Epithelial cell of esophagus (primary cell): ENCODE results near the gene RNMT.
"Not testable (repeated sequence)": the region's sequence is repeated elsewhere in the genome, so short reads cannot be mapped to it uniquely, and the experiment has no call there.

Experiments
- DNase-seq: peaks from one replicate; pipeline ENCODE4 v3.0.0; 2010; ENCODE audit warnings: low read depth
- H3K4me3 ChIP-seq: 2 replicates; pipeline ENCODE4 v1.5.1; 2011; ENCODE audit warnings: mild to moderate bottlenecking, low read length, control low read depth
- TF ChIP-seq, protein P1 (sequence below): IDR thresholded peaks from 2 replicates; pipeline ENCODE4 v1.5.1; 2011; ENCODE audit warnings: low read depth, mild to moderate bottlenecking, low read length, control low read depth, inconsistent platforms; ENCODE audit not compliant: insufficient read depth; ENCODE audit errors: missing control alignments

The RNMT gene

DNA sequence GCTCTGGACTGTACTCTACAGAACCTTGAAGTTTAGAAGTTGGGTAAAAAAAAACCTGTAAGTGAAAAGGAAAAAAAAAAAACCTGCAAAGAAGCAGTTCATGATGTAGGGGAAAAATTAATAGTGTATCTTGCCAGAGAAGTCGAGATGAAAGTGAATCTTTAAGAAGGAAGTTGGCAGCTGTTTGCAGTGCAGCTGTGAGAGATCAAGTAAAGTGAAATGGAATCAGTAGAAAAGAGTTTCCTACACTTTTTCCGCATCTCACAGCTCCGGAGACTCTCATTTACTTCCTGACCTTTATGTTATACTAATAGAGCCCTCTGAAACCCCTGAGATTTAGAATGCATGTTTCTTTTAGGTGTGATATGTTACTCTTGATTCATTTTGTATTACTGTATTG lies 19.2 kb downstream of the RNMT start:
- DNase-seq = no peak

DNA sequence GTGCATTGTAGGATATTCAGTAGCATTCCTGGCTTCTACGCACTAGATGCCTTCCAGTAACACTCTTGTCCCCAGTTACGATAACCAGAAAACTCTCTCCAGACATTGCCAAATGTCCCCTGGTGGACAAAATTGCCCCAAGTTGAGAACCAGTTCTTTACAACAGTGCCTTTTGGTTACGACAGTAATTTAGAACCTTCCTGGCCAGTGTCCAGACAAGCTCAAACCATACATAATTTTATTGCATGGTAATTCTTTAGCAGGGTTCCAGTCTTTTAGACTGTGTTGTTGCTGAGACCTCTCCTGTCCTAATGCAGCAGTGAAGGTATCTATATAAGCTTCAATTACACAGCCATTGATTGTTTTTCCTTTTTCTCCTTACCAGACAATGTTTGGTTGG lies 20.2 kb downstream of the RNMT start:
- no peak for DNase-seq
- TF ChIP-seq, protein P1, sequence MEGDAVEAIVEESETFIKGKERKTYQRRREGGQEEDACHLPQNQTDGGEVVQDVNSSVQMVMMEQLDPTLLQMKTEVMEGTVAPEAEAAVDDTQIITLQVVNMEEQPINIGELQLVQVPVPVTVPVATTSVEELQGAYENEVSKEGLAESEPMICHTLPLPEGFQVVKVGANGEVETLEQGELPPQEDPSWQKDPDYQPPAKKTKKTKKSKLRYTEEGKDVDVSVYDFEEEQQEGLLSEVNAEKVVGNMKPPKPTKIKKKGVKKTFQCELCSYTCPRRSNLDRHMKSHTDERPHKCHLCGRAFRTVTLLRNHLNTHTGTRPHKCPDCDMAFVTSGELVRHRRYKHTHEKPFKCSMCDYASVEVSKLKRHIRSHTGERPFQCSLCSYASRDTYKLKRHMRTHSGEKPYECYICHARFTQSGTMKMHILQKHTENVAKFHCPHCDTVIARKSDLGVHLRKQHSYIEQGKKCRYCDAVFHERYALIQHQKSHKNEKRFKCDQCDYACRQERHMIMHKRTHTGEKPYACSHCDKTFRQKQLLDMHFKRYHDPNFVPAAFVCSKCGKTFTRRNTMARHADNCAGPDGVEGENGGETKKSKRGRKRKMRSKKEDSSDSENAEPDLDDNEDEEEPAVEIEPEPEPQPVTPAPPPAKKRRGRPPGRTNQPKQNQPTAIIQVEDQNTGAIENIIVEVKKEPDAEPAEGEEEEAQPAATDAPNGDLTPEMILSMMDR = no peak
- no peak overlapping the region for H3K4me3 ChIP-seq

More for the DNA sequence above, 19.2 kb downstream of the RNMT start:
- no peak overlapping the region for H3K4me3 ChIP-seq
- TF ChIP-seq, protein P1 = no peak

DNA sequence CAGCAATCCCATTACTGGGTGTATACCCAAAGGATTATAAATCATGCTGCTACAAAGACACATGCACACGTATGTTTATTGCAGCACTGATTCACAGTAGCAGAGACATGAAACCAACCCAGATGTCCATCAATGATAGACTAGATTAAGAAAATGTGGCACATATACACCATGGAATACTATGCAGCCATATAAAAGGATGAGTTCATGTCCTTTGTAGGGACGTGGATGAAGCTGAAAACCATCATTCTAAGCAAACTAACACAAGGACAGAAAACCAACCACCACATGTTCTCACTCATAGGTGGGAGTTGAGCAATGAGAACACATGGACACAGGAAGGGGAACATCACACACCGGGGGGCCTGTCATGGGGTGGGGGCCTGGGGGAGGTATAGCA lies 25.1 kb downstream of the RNMT start:
- not testable (repeated sequence) for DNase-seq, H3K4me3 ChIP-seq

DNA sequence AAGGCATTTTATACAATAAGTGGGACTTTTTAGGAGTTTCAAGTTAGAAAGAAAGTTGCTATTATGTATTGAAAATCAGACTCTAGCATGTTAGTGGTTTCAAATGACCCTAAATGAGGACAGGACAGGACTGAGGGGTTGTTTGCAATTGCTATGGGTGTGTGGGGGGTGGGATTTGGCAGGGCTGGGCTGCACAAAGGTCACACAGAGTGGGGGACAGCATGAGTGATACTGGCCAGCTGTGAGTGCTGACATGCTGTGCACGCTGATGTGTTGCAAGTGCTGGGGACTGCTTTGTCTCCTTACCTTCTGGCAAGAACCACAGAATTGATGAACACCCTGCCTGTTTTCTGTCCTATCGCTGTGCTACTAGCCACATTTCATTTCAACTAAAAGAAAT lies 29.8 kb downstream of the RNMT start:
- DNase-seq = no peak
- no peak overlapping the region for H3K4me3 ChIP-seq
- TF ChIP-seq, protein P1 = no peak

DNA sequence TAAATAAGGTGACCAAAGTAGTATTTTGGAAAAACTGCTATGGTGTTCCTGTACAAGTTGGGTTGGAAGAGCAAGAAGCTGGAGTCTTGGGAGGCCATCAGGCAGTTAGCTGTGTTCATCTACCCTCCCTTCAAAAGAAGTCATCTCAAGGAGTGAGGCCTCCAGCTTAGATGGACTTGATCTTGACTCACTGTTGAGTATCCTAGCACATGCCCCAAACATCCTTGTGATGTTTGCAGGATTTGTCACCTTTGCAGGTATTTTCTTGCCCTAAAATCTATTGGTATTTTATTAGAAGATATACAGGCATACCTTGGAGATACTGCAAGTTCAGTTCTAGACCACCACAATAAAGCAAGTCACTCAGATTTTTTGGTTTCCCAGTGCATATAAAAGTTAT lies 30.2 kb downstream of the RNMT start:
- TF ChIP-seq, protein P1 = no peak
- no peak overlapping the region for H3K4me3 ChIP-seq
- DNase-seq = peak; percentile 42

DNA sequence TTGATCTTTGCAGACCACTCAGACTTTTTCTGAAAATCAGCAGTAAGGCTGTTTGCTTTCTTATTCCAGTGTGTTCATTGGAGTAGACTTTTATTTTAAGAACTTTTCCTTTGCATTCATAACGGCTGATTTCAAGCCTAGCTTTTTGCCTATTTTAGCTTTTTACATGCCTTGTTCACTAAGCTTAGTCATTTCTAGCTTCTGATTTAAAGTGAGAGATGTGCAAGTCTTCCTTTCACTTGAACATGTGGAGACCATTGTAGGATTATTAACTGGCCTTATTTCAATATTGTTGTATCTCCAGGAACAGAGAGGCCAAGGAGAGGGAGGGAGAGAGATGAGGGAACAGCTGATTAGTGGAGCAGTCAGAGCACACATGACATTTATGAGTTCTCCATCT lies 32.1 kb downstream of the RNMT start:
- no peak overlapping the region for H3K4me3 ChIP-seq
- no peak for DNase-seq
- TF ChIP-seq, protein P1 = no peak

DNA sequence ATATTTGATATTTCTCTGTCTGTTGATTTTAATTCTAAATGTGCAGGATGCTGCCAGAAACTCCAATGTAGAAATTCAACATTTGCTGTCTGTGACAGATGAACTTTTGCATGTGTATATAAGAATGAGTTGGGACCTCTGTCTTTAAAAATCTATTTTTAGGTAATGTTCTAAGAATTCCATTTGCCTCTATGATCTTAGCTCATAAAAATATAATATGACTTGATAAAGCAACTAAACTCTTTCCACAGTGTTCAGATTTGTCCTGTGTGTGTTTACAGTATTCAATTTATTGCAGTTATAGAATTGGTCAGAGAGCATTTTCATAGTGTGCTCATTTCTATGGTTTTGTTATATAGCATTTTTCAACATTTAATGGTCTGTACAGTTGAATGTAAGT lies 33.6 kb downstream of the RNMT start:
- TF ChIP-seq, protein P1 = no peak
- H3K4me3 ChIP-seq = no peak overlapping the region
- DNase-seq = no peak

DNA sequence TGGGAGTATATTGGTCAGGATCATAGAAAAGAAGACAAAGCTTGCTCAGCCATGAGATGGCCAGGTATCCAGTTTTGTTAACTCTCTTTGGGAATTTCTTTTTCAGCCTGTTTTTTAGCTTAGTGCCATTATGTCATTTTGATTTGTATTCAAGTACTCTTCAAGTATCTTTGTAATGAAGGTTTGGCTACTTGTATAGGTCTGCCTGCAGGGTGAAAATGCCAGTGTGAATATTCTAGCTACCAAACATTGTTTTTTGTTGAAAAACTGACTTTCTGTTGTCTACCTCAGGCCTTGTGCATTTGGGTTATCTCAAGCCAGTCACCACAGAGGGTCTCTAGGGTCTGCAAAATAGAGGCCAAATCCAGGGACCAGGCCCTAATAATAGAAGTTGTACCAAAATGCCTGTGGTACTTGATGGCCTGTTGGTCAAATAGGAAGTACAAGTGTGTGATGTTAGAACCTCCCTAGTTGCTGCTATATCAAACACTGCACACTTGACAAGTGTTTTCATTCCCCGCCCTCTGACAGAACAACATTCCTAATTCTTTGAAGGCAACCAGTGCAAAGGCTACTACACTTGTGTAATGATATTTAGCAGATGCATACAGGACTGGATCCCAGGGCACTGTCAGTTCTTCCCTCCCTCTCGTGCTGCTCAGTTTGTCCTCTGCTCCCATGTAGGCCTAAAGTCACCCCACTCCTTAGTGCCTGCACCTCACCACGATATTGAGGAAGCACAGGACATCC lies 36.4 kb downstream of the RNMT start:
- TF ChIP-seq, protein P1 = no peak
- no peak for DNase-seq
- H3K4me3 ChIP-seq = no peak overlapping the region
